ENCODE results near the gene NOL3. TPM values are rescaled to one million over a fixed set of nuclear protein-coding genes. Genes with fewer than 3 reads are reported as not detected.
A peak's percentile ranks its signal among the peaks of the same experiment; 100 is the strongest.

Gene NOL3
- total and polyA plus RNA-seq, 12 donors = 71.8 to 132 (median 84.1) TPM

GRCh38 chr16:67213197-67214019 lies 43.1 kb downstream of the NOL3 start:
- 67 to 75% methylated on average over 8 of the region's 8 CpGs for WGBS, 2 donors
- H3K27ac ChIP-seq = no peak overlapping the region
- H3K4me1 ChIP-seq = peaks cover 7 to 43% (median 37%) of the 10 kb centered on the region in 9 donors
- no peak for TF ChIP-seq CTCF (IDR thresholded peaks at IDR 0.05)
- no peaks in the 10 kb centered on the region for H3K9me3 ChIP-seq
- no peak overlapping the region for H3K4me3 ChIP-seq
- H3K36me3 ChIP-seq = peaks cover 0 to 9% (median 0%) of the 10 kb centered on the region in 9 donors
- intact Hi-C loops (cut with DNase I) = no loop called here
- ATAC-seq (no peak), DNase-seq (no peak)
- no peaks in the 10 kb centered on the region for H3K27me3 ChIP-seq

GRCh38 chr16:67215706-67216105 lies 45.4 kb downstream of the NOL3 start:
- Histone ChIP-seq H3K4me3 (no peak overlapping the region), H3K36me3 (peaks cover 0 to 16% (median 0%) of the 10 kb centered on the region in 9 donors), H3K27me3 (no peaks in the 10 kb centered on the region), H3K27ac (no peak overlapping the region), H3K4me1 (peaks cover 7 to 48% (median 39%) of the 10 kb centered on the region in 9 donors), H3K9me3 (no peaks in the 10 kb centered on the region)
- no peak for DNase-seq
- intact Hi-C loops (cut with DNase I) = no loop called here
- WGBS, 2 donors = 75 to 86% methylated on average over 5 of the region's 5 CpGs
- no peak for TF ChIP-seq CTCF (IDR thresholded peaks at IDR 0.05)
- no peak for ATAC-seq

- H3K36me3 ChIP-seq = peaks cover 0 to 13% (median 0%) of the 10 kb centered on the region in 9 donors
- peaks cover 7 to 48% (median 39%) of the 10 kb centered on the region in 9 donors for H3K4me1 ChIP-seq
- DNase-seq (peak; percentile 44 to 81), ATAC-seq (peak; percentile 83 to 94 (median 91))
- H3K9me3 ChIP-seq = no peaks in the 10 kb centered on the region
- WGBS, 2 donors = 35 to 39% methylated on average over 18 of the region's 18 CpGs
- peak overlapping the region in 9 of 10 donors; percentile 44 to 83 (median 77) for H3K27ac ChIP-seq
- peak overlapping the region in 2 of 10 donors; percentile 4 to 16 for H3K4me3 ChIP-seq
- no peak for TF ChIP-seq CTCF (IDR thresholded peaks at IDR 0.05)
- no peaks in the 10 kb centered on the region for H3K27me3 ChIP-seq
- intact Hi-C loops (cut with DNase I) = no loop called here
Observed at GRCh38 chr16:67216612-67217490, 46.5 kb downstream of the NOL3 start.

GRCh38 chr16:67223992-67224391 lies 53.7 kb downstream of the NOL3 start:
- Histone ChIP-seq H3K27me3 (no peaks in the 10 kb centered on the region), H3K4me3 (no peak overlapping the region), H3K36me3 (peaks cover 0 to 22% (median 7%) of the 10 kb centered on the region in 9 donors), H3K27ac (peak overlapping the region in 1 of 10 donors; percentile 13), H3K9me3 (no peaks in the 10 kb centered on the region), H3K4me1 (peaks cover 5 to 39% (median 30%) of the 10 kb centered on the region in 9 donors)
- no peak for TF ChIP-seq CTCF (IDR thresholded peaks at IDR 0.05)
- DNase-seq = no peak
- intact Hi-C loops (cut with DNase I) = no loop called here
- ATAC-seq = no peak
- WGBS, 2 donors = 50 to 58% methylated on average over 3 of the region's 3 CpGs
